ENCODE measurements around the gene HMG20A.

Gene HMG20A

GRCh38 chr15:77519540-77519939, 98.9 kb downstream of the HMG20A start:
- no peak for DNase-seq (ENCODE audit: low read depth)

- no peak for DNase-seq (ENCODE audit: low read depth)
These were observed 100.5 kb downstream of the HMG20A start for GRCh38 chr15:77521206-77521605.

GRCh38 chr15:77525400-77525811, 104.7 kb downstream of the HMG20A start:
- no peak for DNase-seq (ENCODE audit: low read depth)

- DNase-seq (ENCODE audit: low read depth) = no peak
These were observed 105.4 kb downstream of the HMG20A start for GRCh38 chr15:77525907-77526594.

DNA sequence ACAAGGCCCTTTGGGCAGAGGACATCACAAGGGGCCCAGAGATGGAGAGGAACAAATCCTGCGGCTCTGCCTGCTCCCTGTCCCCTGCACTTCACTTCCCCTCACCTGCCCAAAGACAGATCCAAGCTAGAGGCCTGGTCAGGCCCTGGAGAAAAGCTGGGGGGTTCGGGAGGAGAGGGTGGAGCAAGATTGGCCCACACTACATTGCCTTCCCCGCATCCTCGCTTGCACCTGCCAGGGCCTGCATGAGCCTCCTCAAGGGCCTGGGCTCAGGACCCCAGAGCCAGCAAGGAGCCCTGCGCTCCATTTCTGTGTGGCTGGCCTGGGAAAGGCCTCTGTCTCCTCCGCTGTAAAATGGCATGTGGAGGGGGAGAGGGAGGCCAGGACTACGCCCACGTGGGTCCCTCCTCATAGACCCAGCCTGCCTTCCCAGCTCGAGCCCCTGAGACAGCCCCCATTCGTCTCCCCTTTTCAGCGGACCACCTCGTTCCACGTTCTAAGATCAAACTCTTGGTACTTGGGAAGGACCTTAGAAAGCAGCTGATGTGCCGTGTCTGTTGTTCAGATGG, 106.0 kb downstream of the HMG20A start:
- no peak for DNase-seq (ENCODE audit: low read depth)

DNA sequence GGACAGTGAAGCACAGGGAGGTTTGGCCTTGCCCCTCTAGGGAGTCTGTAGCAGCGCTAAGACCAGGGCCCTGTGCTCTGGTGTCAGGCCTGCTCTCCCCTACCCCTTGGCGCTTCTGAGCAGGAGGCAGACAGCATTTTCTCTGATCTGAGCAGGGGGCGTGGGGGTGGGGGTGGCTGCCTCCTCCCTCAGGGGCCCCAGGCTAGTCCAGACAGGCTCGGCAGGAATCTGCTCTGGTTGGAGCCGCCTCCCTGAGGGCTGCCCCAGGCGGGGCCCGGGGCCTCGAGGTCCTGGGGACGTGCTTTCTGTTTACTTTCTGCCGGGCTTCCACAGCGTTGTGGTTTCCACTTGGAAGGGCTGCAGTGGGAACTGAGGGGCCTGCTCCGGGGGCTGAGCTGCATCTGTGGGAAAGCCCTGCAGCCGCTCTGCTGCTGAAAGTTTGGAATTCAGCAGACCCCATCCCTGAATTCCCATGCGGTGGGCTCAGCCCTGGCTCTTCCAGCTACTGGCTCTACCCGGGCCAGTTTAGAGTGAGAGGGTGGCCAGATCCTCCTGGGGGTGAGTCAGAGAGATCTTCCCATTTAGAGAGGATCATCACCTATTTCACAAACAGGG, 106.6 kb downstream of the HMG20A start:
- DNase-seq (ENCODE audit: low read depth) = no peak

- no peak for DNase-seq (ENCODE audit: low read depth)
These were observed 107.1 kb downstream of the HMG20A start for GRCh38 chr15:77527831-77528231.

- no peak for DNase-seq (ENCODE audit: low read depth)
These were observed 107.7 kb downstream of the HMG20A start for GRCh38 chr15:77528290-77528967.

DNA sequence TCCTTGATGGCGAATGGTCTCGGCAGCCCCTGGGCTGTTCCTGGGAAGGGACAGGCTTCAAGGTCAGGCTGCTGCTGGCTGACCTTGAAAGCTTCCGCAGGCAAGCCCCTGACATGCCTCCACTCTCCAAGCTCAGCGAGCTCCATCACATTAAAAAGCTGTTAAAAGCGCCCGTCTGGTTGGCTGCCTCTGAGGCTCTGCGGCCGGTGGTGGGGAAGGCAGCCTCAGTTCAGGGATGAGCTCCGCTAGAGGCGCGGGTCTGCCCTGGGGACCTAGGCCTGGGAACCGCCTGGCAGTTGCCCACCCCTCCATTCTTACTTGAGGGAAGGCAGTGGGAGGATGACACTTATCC, 108.3 kb downstream of the HMG20A start:
- DNase-seq (ENCODE audit: low read depth) = no peak

DNA sequence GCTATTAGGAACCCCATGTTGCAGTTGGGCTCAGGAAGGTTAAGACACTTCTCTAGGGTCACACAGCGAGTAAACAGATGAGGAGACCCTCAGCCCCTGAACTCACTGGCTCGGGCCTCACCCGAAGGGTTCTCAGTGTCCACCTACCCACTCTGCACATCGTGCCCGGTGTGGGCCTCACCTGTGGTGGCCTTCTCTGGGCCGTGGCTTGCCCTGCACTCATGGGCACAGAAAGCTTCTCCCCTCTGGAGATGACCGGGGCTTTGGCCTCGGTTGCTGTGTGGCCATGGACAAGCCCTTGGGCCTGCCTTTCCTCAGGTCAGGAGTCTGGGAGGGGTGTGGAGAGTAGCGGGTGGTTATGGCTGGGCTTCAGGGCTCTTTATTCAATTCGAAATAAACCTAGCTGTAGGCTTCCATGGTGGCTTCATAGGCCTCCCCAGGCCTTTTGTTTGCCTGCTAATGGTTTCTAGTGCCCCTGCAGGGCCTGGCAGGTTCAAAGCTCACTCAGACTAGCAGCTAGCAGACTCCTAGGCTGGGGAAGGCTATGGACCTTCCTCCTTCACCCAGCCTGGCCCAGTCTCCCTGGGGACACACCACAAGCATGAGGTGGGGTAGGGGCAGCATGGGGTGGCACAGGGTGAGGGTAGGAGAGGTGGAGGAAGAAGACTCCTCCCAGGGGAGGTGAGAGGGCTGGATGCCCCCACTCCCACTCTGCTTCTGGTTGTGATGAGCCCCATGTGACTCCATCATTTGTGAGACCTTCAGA, 108.9 kb downstream of the HMG20A start:
- DNase-seq (ENCODE audit: low read depth) = no peak

GRCh38 chr15:77530576-77530975, 109.9 kb downstream of the HMG20A start:
- DNase-seq (ENCODE audit: low read depth) = no peak

DNA sequence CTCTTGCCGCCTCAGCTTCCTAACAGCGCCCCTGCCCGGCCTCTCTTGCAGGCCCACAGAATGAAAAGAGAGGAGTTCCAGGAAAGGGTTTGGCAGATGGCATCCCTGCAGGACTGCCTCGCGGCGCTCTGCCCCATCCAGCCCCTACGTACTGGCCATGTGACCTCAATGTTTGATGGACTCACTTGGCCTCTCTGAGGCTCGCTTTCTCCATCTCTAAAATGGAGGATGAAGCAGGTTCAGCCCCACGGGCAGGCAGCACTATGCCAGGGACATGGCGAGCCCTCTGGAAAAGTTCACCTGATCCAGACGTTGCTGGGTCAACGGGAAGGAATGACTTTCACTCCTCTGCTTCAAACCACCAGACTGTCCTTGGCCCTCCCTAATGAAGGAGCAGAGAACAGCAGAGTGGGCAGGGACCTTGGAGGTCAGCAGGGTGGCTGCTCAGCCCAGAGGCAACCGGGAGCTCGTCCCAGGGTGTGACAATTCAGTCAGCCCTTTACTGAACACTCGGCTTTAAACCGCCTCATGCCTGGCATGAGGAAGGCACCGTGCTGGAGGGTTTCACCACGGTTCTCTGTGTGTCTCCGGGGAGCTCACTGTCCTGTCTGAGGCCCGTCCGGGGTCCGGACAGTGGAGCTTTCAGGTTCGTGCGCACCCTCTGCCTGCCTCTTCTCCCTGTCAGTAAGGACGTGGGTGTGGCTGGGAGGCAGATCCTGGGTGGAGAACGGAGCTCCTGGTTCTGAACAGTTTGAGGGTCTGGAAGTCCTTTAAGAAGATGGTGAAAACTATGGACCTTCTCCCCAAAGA, 110.7 kb downstream of the HMG20A start:
- no peak for DNase-seq (ENCODE audit: low read depth)

DNA sequence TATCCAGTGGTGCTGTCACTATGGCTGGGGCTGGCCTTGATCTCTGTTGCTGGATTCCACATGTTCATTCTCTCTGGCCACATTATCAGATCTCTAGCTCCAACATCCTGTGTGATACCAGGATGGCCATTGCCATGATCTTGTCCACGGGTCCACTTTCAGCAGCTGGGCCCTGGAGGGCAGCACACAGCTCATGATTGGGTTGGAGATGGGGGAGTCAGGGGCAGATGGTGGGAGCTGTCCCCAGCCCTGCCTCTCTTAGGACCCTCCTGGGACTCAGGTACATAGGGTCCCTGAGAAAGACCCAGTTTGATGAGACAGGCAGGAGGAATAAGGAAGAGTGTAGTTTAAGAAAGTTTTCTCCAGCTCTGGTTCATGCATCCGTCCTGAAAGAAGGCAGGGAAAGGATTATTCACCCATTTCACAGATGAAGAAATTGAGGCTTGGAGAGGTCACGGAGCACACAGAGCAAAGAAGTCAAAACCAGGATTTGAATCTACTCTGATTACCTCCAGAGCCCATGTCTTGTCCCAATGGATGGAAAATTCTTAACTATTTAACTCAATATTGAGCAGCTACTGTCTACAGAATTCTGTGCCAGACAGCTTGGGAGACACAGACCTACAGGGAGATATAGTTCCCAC, 111.5 kb downstream of the HMG20A start:
- DNase-seq (ENCODE audit: low read depth) = no peak

DNA sequence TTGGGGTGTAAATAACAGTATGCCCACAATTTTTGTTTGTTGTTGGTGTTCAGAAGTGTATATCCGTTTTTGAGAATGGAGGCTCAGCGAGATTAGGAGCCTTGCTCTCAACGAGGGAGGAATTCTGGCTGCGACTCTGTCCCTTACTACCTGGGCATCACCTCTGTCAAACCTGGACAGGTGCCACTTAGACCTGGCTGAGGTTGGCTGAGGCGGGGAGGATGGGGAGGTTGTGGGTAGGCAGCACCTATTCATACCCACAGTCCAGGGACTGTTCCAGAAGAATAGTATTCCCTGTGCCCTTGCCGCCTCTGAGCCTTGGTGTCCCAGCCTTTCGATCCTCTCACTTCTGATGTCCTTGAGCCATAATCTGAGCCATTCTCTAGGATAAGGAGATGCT, 112.2 kb downstream of the HMG20A start:
- no peak for DNase-seq (ENCODE audit: low read depth)

DNA sequence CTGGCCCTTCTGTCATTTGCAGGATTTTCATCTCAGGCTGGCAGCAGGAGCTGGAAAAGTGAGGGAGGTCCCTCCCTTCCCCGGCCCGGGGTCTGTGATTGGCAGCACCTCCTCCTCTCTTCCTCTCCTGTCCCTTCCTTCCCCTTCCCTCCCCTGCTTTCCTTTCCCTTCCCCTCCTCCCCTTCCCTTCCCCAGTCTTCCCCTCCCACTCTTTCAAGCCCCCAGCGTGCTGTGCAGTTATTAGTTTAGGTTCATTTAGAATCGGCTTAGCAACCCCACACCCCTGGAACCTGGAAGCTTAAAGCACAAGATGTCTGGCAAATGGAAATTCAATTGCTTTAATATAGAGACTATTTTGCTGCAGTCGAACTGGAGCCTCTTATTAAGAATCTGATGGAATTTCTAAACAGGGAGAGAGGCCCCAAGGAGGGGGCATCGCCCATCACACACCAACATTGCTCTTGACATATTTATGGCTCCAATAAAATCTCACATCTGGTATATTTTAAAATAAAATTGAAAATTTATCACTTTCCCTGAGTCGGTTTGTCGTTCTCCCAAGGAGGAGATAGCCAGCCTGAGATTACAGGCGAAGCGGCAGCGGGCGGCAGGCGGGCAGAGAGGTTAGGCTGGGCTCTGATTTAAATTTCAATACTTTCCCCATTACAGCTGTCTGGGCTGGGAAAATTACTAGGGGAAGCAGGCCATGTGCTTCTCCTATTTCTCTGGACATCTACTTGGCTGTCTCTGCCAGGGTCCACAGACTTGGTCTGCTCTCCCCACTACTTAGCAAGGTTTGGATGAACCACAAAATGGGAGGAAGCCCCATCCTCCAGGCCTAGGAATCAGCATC, 113.1 kb downstream of the HMG20A start:
- no peak for DNase-seq (ENCODE audit: low read depth)

All from stimulated activated CD8-positive, alpha-beta memory T cell treated with anti-CD3 and anti-CD28 coated beads, Interleukin-4, amount 100 ng/mL, for 24 hours (primary cell).